Measurements from ENCODE around the gene WNT3A.
"Not testable (repeated sequence)": the region's sequence is repeated elsewhere in the genome, so short reads cannot be mapped to it uniquely, and the experiment has no call there.

DNA sequence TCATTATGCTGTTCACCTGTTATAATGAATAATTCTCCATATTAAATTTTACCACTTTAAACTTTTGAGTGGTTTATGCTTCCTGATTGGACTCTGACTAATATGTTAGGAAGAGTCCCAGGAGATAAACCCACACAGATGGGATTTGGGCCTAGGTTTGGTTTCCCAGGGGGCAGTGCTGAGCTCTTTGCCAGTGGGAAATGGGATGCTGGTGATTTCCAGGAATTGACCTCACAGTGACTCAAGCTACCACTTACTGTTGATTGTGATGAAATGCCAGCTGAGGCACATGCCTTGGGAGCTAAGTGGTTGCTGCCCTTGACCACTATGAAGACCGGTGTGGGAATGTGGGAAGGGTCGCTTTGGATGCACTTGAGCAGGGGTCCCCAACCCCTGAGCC is 40.1 kb upstream of the WNT3A start:
- TF ChIP-seq, protein P1, sequence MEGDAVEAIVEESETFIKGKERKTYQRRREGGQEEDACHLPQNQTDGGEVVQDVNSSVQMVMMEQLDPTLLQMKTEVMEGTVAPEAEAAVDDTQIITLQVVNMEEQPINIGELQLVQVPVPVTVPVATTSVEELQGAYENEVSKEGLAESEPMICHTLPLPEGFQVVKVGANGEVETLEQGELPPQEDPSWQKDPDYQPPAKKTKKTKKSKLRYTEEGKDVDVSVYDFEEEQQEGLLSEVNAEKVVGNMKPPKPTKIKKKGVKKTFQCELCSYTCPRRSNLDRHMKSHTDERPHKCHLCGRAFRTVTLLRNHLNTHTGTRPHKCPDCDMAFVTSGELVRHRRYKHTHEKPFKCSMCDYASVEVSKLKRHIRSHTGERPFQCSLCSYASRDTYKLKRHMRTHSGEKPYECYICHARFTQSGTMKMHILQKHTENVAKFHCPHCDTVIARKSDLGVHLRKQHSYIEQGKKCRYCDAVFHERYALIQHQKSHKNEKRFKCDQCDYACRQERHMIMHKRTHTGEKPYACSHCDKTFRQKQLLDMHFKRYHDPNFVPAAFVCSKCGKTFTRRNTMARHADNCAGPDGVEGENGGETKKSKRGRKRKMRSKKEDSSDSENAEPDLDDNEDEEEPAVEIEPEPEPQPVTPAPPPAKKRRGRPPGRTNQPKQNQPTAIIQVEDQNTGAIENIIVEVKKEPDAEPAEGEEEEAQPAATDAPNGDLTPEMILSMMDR (IDR thresholded peaks at IDR 0.05) = not testable (repeated sequence)
- TF ChIP-seq POLR2AphosphoS5 (IDR thresholded peaks at IDR 0.05) = not testable (repeated sequence)

Data from breast epithelium (tissue), 3 donors.